ENCODE data around the gene LSAMP. TPM values are rescaled to one million over a fixed set of nuclear protein-coding genes. Genes with fewer than 3 reads are reported as not detected.
"Not testable (repeated sequence)": the region's sequence is repeated elsewhere in the genome, so short reads cannot be mapped to it uniquely, and the experiment has no call there.

LSAMP gene
- total RNA-seq, 1 donor from 2014 or later = 0.48 TPM

DNA sequence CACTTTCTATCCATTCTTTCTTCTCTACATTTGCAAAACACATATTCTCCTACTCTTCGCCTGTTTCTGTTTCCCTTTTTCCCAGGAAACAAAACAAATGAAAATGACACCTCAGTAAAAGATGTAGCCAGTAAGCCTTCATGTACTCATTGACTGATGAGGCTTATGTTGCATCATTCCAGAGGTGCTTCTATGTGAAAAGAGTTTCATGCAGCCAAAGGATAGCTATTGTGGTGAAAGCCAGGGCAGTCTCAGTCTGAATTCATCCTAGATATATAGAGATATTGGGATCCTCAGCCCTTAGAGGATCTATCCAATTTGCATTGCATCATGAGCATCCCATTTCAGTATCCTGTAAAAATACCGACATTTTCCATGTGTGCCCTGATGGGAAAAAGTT, 554.7 kb downstream of the LSAMP start:
- no peak for DNase-seq (ENCODE audit: low spot score)
- intact Hi-C loops (cut with DNase I) = no loop called here

DNA sequence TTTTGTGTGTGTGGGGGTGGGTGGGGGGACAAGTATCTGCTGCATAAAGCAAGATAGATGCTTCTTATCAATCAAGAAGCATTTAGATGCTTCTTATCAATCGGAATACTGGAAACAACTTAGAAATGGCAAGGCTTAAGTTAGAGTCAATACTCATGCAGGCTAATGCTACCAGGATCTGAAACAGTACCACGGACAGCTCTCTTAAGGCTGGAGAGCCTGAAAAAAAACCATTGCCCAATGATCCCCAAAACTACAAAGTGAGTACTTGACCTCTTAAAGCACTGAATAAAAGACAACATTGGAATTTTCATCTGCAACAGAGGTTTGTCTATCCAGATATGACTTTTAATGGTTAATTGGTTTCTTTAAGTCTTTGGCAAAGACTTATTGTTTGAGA, 559.7 kb downstream of the LSAMP start:
- intact Hi-C loops (cut with DNase I) = no loop called here
- DNase-seq (ENCODE audit: low spot score) = no peak

DNA sequence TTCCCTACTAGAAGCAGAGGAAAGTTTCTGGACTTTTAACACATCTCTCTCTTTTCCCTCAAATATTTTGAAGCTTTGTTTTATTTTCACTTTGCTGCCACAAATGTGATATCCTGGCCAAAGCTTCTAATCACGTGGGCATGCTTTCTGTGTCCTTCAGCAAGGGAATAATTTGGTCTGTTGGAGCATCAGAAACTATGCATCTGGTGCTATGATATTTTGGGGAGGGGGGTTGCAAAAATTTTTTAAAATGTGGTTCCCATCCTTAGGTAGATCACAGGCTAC, 567.7 kb downstream of the LSAMP start:
- intact Hi-C loops (cut with DNase I) = no loop called here
- DNase-seq (ENCODE audit: low spot score) = no peak

DNA sequence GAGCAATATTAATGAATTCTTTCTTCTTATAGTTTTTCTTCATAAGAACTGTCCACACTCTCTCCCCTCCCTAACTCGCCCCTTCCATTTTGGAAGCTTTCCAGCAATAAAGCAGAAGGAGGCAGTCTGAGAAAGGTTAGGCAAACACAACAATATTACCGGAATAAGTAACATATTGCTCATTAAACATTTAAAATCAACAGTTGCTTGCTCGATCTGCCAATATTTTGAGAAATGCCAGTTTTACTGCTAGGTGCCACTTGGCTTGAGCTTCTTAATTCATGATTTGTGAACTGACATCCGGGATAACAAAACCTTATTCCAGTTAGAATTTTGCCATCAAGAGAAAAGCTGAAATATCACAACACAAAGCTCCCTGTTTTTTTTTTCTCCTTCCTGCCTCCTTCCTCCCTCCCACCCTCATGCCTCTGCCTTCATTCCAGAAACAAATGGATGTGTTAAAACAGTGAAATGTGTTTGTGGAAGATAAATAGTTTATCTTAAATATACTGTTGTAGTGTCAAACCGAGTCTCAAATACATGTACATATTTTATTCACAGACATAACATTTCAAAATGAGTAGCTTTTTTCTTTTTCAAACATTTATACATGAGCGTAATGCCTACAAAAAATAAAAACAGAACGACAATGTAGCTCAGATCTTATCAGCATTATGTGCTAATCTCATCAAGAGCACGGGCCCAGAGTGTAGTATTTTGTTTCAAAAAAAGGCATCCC, 568.2 kb downstream of the LSAMP start:
- no peak for DNase-seq (ENCODE audit: low spot score)

DNA sequence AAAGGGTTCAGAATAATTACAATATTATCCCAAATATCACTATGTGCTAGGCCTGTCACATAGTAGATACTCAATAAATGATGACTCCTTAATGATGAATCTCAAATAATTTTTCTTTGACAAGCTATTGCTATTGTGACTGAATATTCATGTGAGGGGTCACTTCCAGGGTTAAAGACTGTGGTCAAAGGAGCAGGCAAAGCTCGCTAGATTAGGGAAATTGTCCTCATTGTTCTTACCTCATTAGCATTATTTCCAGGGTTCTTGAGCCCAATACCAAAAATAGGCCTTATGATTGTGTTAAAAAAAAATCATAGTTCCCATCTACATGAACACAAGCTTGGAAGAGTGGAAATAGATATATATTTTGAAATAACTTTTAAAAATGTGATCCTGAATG, 569.8 kb downstream of the LSAMP start:
- no peak for DNase-seq (ENCODE audit: low spot score)
- intact Hi-C loops (cut with DNase I) = no loop called here

More for the DNA sequence above, 568.2 kb downstream of the LSAMP start:
- intact Hi-C loops (cut with DNase I) = no loop called here

DNA sequence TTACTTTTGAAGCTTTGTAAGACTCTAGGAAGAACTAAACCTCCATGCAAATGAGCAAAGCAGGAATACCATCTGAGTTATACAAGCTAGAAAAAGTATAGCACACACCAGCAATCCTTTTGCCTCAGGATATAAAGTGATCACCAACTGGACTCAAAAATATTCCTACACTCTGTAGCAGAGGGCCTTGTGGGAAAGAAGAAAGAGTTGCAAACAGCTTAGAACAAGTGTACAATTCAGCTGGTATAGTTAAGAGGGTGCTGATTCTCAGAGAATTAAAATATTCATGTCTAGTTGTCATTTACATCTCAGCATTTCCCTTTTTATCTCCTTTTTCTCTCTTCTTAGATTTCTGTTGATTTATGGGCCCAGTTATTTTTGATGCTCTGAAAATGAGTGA, 573.6 kb downstream of the LSAMP start:
- no peak for DNase-seq (ENCODE audit: low spot score)

DNA sequence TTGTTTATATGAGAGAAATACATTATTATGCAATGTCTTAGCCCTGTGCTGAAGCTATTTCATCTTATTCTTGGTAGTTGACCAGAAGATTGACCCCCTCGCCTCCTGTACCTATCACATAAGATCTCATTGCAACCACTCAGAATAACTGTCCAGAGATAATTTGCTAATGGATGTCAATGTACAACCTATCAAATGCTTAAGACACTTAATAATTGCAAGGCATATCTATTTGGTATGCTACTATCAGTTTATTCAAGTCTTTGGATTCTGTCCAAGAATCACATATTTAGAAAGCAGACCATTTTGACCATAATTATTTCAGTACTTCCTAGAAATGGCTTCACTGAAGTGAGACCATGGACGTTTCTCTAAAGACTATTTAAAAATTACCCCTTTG, 580.4 kb downstream of the LSAMP start:
- intact Hi-C loops (cut with DNase I) = no loop called here
- no peak for DNase-seq (ENCODE audit: low spot score)

More for the DNA sequence above, 573.6 kb downstream of the LSAMP start:
- intact Hi-C loops (cut with DNase I) = no loop called here

DNA sequence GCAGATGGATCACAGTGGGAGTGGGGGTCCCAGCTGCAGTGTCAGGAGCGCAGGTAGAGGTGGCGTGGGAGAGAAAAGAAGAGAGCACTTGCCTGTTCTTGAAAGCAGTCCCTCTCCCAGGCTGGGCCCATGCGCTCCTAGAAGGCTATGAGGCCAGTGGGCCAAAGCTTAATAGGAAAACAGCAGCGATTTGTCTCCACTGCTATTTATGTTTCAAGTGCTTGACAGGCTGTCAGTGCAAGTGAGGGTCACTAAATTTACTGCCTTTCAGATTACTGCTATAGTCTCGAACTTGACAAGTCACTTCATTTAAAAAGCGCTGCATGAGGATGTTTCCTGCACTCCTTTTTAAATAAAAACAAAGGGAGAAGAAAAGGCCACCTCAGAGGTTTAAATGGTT, 582.4 kb downstream of the LSAMP start:
- no peak for DNase-seq (ENCODE audit: low spot score)
- intact Hi-C loops (cut with DNase I) = no loop called here

DNA sequence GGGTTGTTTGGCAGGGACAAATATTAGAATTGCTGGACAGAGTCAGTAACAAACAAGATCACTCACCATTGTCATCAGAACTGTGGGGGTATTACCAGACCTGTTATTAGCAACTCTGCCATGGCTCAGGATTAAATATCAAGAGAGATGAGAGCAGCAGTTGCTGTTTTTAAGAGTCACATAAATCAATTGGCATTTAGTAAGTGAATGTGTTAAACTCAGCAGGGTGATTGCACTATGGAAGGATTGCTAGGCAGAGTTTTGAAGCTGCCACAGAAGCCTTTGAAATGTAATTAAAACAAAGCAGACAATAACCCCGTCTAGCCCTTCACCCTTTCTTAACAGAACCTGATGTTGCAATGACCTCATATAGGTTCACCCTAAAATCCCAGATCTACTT, 583.2 kb downstream of the LSAMP start:
- intact Hi-C loops (cut with DNase I) = no loop called here
- DNase-seq (ENCODE audit: low spot score) = no peak

DNA sequence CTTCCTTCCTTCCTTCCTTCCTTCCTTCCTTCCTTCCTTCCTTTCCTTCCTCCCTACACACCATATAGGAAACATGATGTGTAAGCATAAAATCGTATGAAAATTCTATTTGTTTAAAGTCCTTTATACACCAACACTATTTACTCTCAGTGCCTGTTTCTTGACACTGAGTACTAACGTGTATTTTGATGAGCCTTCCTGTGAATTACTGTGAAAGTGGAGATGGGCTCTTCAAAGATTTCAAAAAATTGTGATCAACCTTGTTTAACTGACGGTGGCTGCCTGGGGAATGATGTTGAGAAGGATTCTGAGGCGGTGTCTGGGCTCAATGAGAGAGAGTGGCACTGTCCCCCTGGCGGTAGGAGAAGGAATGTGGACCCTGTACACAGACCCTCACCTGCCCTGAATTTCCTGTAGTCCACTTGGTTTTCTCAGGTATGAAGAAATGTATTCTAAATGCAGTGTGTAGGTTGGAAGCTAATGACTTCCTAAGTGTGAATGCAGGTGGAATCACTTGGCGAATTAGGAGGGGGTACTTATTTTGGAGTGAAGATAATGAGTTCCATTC, 584.0 kb downstream of the LSAMP start:
- DNase-seq (ENCODE audit: low spot score) = no peak
- intact Hi-C loops (cut with DNase I) = no loop called here

DNA sequence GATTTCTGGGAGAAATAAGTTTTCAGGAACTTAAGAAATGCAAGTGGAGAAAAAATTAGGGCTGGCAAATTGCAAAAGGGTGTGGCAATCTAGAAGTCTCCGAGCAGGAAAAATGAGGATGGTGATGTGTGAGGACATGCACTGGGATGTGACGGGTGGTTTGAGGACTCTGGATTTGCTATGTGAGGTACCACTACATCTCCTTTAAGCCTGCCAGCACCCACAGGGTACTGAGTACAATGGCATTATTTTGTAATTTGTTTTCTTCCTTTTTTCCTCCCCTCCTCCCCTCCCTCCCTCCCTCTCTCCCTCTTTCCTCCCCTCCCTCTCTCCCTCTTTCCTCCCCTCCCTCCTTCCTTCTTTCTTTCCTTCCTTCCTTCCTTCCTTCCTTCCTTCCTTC, 584.5 kb downstream of the LSAMP start:
- intact Hi-C loops (cut with DNase I) = no loop called here
- DNase-seq (ENCODE audit: low spot score) = no peak

DNA sequence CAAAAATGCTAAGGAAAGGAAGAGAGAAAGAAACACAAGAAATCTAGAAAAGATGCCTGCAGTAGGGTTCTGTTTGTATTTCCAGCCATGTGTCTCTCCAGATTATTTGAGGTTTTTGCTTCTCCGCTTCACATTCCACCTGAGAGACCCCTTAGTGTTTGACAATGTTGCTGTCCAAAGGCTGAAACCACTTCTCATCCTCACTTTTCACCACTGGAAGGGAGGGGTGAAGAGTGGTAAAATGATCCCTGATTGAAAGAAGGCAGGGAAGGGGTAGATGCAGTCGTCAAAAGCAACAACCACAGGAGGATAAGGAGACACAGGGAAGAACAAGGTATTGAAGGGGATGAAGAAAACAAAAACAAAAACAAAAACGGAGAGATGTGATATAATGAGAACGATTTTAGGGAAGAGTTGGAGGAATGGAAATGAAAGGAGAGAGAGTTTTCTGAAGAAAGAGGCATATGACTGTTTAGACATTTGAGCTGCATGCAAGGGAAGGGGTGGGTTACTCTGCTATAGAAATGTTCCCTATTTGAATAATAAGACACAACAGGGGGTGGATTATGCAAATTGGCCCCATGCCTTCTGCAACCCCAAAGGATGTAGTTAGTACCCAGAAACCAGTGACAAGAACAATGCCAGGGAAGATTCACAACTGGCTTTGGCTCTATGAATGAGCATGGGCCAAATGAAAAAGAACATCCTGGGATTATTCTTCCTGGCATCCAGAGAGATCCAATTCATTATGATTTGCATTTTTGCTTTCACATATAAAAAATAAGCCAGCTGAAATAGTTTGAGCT, 586.1 kb downstream of the LSAMP start:
- intact Hi-C loops (cut with DNase I) = no loop called here
- no peak for DNase-seq (ENCODE audit: low spot score)

DNA sequence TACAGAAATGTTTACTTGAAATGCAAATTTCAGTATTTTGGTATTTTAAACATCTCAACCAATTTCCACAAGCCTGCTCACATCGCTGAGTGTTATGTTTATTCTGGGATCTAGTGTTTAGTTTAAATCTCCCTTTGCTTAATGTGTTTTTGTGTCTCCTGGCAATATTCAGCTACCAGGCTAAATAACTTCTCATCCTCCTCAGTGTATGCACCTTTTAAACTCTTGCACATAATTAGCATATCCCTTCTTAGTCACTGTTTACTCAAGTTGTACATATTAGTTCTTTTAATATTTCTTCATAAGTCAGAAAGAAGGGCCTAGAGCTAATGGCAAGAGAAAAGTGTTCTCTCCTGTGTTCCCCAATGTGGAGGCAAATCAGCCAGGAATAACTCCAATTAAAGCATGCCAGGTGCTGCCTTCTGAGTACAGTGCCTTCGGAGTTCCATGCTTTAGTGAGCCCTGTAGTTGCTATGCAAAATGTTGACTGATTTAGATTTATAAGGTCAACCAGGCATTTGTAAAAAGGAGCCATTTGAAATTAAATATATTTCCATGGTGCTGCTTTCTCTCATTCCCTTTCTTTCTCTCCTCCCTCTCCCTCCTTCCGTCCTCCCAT, 587.7 kb downstream of the LSAMP start:
- intact Hi-C loops (cut with DNase I) = no loop called here

DNA sequence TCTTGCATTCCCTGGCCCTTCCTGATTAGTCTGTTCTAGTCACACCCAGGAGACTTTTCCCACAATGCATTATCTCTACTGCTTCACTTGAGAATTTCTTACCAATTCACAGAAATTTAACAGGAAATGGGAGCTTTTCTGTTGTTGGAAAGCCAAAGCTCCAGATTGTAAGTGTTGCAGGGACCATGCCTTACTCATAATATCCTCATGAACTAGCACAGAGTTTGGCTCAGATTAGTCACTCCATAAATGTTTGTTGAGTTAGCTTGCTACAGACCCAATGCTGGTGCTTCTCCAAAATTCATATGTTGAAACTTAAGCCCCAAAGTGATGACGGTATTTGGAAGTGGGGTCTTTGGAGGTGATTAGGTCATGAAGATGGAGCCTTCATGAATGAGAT, 589.4 kb downstream of the LSAMP start:
- DNase-seq (ENCODE audit: low spot score) = no peak
- intact Hi-C loops (cut with DNase I) = no loop called here

More for the DNA sequence above, 587.7 kb downstream of the LSAMP start:
- no peak for DNase-seq (ENCODE audit: low spot score)

DNA sequence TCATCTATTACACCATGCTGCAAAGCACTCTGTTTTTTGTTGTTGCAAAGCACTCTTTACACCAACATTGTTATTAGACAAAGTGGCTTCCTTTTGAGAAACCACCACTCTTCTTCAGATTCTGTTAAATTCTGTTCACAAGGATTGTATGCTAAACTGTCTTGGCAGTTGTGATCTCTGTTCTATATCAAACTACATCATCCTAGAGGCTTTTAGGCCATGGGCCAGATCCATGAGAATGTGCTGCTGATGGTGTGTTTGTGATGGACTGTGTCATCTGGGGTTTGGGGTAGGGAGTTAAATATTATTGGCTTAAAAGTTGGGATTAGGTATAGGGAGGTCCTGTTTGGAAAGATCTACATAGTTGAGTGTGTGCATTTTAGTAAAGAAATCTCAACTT, 592.2 kb downstream of the LSAMP start:
- intact Hi-C loops (cut with DNase I) = no loop called here
- no peak for DNase-seq (ENCODE audit: low spot score)

DNA sequence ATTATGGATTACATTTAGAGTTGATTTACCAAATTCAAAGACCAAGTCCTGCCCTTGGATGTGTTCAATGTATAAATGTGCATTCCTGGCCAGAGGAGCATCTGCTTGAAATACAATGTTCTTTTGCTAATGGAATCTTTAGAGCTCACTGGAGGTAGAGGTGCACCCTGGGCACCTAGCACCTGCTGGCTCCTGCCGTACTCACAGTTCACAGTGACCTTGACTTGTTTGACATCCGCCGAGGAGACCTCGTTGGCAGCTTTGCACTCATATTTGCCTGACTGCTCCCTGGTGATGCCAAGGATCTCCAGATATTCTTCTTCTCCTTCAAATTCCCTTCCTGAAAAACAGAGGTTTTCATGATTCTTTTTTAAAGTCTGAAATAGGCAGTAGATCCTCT, 593.0 kb downstream of the LSAMP start:
- DNase-seq (ENCODE audit: low spot score) = no peak
- intact Hi-C loops (cut with DNase I) = no loop called here

DNA sequence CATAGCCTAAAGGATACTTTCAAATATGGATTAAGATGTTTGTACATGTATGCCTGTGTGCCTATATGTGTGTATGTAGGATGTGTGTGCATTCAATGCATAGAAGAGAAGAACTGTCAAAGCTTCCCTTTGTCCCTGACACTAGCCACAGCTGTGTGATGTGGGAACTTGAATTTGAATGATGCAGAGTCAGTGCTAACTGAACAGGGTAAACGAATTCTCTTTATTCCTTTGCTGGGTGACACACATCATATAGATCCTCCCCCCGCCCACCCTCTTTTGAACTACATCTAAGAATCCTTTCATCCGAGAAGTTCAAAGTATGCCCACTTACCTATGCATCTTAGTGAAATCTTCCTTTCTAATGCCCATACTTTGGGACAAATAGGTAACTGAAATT, 593.7 kb downstream of the LSAMP start:
- intact Hi-C loops (cut with DNase I) = no loop called here
- no peak for DNase-seq (ENCODE audit: low spot score)

DNA sequence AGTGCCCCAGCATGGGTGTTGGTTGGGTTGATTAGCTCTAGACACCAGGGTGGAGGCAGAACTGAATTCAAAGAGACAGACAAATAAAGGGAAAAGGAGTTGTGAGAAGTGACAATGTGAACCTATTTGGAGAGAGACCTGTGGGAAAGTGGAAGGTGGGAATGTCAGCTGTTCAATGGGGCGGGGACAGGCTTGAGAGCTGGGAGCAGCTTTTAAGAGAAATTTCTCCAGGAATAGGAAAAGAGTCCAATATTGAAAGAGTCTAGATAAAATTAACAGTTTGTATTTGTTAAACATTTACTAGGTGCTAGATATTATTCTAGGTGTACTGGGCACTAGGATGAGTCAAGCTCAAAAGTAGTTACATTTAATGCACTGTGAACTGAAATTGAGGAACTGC, 596.6 kb downstream of the LSAMP start:
- intact Hi-C loops (cut with DNase I) = no loop called here
- no peak for DNase-seq (ENCODE audit: low spot score)

DNA sequence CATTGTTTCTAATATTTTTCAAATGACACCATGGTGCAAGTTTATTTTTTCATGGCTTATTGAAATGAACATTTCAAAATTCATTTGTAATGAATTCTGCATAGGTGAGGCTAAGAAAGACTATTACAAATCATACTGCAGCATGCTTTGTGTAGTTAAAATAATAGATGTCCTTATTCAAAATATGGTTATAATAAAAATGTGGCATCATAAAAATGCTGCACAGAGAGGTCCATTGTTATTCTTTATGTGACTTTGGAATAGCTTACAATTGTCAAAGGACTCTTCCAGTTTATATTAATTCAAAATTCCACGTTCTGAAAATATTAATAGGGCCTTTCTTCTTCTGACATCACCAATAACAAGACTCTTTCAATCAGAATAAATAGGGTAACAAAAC, 599.3 kb downstream of the LSAMP start:
- DNase-seq (ENCODE audit: low spot score) = no peak
- intact Hi-C loops (cut with DNase I) = no loop called here

DNA sequence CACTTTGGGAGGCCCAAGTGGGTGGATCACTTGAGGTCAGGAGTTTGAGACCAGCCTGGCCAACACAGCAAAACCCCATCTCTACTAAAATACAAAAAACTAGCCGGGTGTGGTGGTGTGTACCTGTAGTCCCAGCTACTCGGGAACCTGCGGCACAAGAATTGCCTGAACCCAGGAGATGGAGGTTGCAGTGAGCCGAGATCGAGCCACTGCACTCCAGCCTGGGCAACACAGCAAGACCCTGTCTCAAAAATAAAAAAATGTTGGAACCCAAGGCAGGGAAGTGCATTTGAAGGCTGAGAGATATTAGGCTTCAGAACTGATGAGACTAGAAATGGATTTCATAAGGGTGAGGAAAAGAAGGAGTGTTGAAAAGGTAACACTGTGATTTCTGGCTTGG, 600.6 kb downstream of the LSAMP start:
- intact Hi-C loops (cut with DNase I); DNase-seq (ENCODE audit: low spot score): not testable (repeated sequence)

DNA sequence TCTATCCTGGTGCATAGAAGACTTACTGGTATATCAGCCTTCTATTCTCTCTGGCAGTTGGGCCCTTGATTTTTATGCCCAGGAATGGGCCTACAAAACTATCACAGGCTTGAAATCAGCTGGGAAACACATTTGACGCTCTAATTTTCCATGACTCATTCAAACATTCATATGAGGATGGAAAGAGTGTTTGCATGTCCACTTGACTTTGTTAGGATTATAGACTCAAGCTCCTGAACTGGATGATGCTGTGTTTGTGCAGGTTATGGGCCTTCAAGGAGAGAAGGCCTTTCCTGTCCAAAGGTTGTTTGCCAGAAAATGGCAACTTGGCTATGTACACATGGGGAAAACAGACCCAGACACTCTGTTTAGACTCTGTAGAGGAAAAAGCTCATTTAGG, 602.1 kb downstream of the LSAMP start:
- intact Hi-C loops (cut with DNase I) = no loop called here
- no peak for DNase-seq (ENCODE audit: low spot score)

All from cardiac septum (tissue), 1 donor.